ENCODE data around the gene COL1A1.

Gene COL1A1

GRCh38 chr17:50191359-50192143, 9.9 kb downstream of the COL1A1 start:
- H3K27ac ChIP-seq (ENCODE audit: low read length) = no peak overlapping the region
- no peak overlapping the region for H3K9ac ChIP-seq (ENCODE audit: low read depth, low read length)
- H2AFZ ChIP-seq (ENCODE audit: low read depth, low read length) = no peak overlapping the region
- no peaks in the 10 kb centered on the region for H3K36me3 ChIP-seq (ENCODE audit: insufficient read depth, low read length)
- H3K9me3 ChIP-seq (ENCODE audit: insufficient read depth, low read length, severe bottlenecking) = no peaks in the 10 kb centered on the region
- H4K20me1 ChIP-seq (ENCODE audit: insufficient read depth, low read length) = peaks cover 3% of the 10 kb centered on the region
- TF ChIP-seq CTCF (IDR thresholded peaks at IDR 0.05; ENCODE audit: borderline replicate concordance, extremely low read depth, low read length, poor library complexity, severe bottlenecking) (no peak), EZH2 (IDR thresholded peaks at IDR 0.05; ENCODE audit: borderline replicate concordance, low read depth, low read length, severe bottlenecking) (no peak)
- H3K4me1 ChIP-seq (ENCODE audit: insufficient read depth, low read length) = no peaks in the 10 kb centered on the region
- peaks cover 21% of the 10 kb centered on the region for H3K27me3 ChIP-seq (ENCODE audit: insufficient read depth, low read length, poor library complexity)
- DNase-seq (no peak), ATAC-seq (ENCODE audit: insufficient read depth, low read depth) (no peak)
- no peak overlapping the region for H3K4me3 ChIP-seq (ENCODE audit: low read depth in 1 of 2, low read length in 2 of 2)
- H3K79me2 ChIP-seq (ENCODE audit: insufficient read depth, low read length) = no peaks in the 10 kb centered on the region
- H3K4me2 ChIP-seq (ENCODE audit: insufficient read depth, low read length) = no peak overlapping the region

GRCh38 chr17:50190603-50191358, 10.7 kb downstream of the COL1A1 start:
- no peaks in the 10 kb centered on the region for H3K36me3 ChIP-seq (ENCODE audit: insufficient read depth, low read length)
- peaks cover 21% of the 10 kb centered on the region for H3K27me3 ChIP-seq (ENCODE audit: insufficient read depth, low read length, poor library complexity)
- H3K4me2 ChIP-seq (ENCODE audit: insufficient read depth, low read length) = no peak overlapping the region
- no peaks in the 10 kb centered on the region for H3K9me3 ChIP-seq (ENCODE audit: insufficient read depth, low read length, severe bottlenecking)
- H3K4me3 ChIP-seq (ENCODE audit: low read depth in 1 of 2, low read length in 2 of 2) = no peak overlapping the region
- no peaks in the 10 kb centered on the region for H3K79me2 ChIP-seq (ENCODE audit: insufficient read depth, low read length)
- H2AFZ ChIP-seq (ENCODE audit: low read depth, low read length) = no peak overlapping the region
- no peak overlapping the region for H3K27ac ChIP-seq (ENCODE audit: low read length)
- H4K20me1 ChIP-seq (ENCODE audit: insufficient read depth, low read length) = peaks cover 3% of the 10 kb centered on the region
- TF ChIP-seq CTCF (IDR thresholded peaks at IDR 0.05; ENCODE audit: borderline replicate concordance, extremely low read depth, low read length, poor library complexity, severe bottlenecking) (no peak), EZH2 (IDR thresholded peaks at IDR 0.05; ENCODE audit: borderline replicate concordance, low read depth, low read length, severe bottlenecking) (no peak)
- H3K9ac ChIP-seq (ENCODE audit: low read depth, low read length) = no peak overlapping the region
- H3K4me1 ChIP-seq (ENCODE audit: insufficient read depth, low read length) = no peaks in the 10 kb centered on the region
- no peak for ATAC-seq (ENCODE audit: insufficient read depth, low read depth)
- DNase-seq = no peak

- Histone ChIP-seq H2AFZ (ENCODE audit: low read depth, low read length) (no peak overlapping the region), H3K27ac (ENCODE audit: low read length) (no peak overlapping the region), H3K79me2 (ENCODE audit: insufficient read depth, low read length) (no peaks in the 10 kb centered on the region), H3K4me1 (ENCODE audit: insufficient read depth, low read length) (no peaks in the 10 kb centered on the region), H3K4me2 (ENCODE audit: insufficient read depth, low read length) (no peak overlapping the region), H3K4me3 (ENCODE audit: low read depth in 1 of 2, low read length in 2 of 2) (no peak overlapping the region), H3K36me3 (ENCODE audit: insufficient read depth, low read length) (no peaks in the 10 kb centered on the region), H3K9ac (ENCODE audit: low read depth, low read length) (no peak overlapping the region), H3K27me3 (ENCODE audit: insufficient read depth, low read length, poor library complexity) (peaks cover 17% of the 10 kb centered on the region), H3K9me3 (ENCODE audit: insufficient read depth, low read length, severe bottlenecking) (no peaks in the 10 kb centered on the region), H4K20me1 (ENCODE audit: insufficient read depth, low read length) (peaks cover 3% of the 10 kb centered on the region; the same call in 1 of the 2 replicates)
- no peak for ATAC-seq (ENCODE audit: insufficient read depth, low read depth)
- no peak for DNase-seq
- TF ChIP-seq EZH2 (IDR thresholded peaks at IDR 0.05; ENCODE audit: borderline replicate concordance, low read depth, low read length, severe bottlenecking) = no peak
- TF ChIP-seq CTCF (IDR thresholded peaks at IDR 0.05; ENCODE audit: borderline replicate concordance, extremely low read depth, low read length, poor library complexity, severe bottlenecking) = no peak
These were observed 11.2 kb downstream of the COL1A1 start for GRCh38 chr17:50190293-50190602.

Measured in DND-41 (cell line).